H1 (cell line): ENCODE measurements around the gene BIN1. TPM values are rescaled to one million over a fixed set of nuclear protein-coding genes. Genes with fewer than 3 reads are reported as not detected.

Experiments
- CTCF ChIA-PET: fragments of 300-600 bp; sonication (Branson Sonifier 250); formaldehyde crosslinking; loops from one replicate; lab custom pipeline; 2021; ENCODE audit not compliant: partially characterized antibody; lab: Charles Lee
- POLR2A ChIA-PET: fragments of 300-600 bp; sonication (Branson Sonifier 250); formaldehyde crosslinking; loops from one replicate; lab custom pipeline; 2021; ENCODE audit warnings: inconsistent platforms; ENCODE audit not compliant: partially characterized antibody; lab: Charles Lee
- DNase-seq, 2 experiments: peaks; one replicate each; pipeline versions ENCODE4 v3.0.0 to v3.0.0-alpha.2; 2010 to 2022; ENCODE audit warnings: low spot score in 2 of 2, low read depth in 1 of 2, mixed read lengths in 1 of 2
- FAIRE-seq: peaks from 2 replicates; lab custom pipeline; 2011; peaks lifted over from hg19 to GRCh38; lab: Jason Lieb, UNC
- H2AFZ ChIP-seq: 2 replicates; pipeline ENCODE4 v1.8.1; 2012; ENCODE audit warnings: low read length, inconsistent platforms
- H2AK5ac ChIP-seq: 2 replicates; pipeline ENCODE4 v1.6.1; 2013; ENCODE audit warnings: low read depth, low read length
- H2BK120ac ChIP-seq: replicated peaks from 2 replicates; pipeline ENCODE3; 2013; ENCODE audit warnings: low read depth, low read length, inconsistent platforms
- H2BK12ac ChIP-seq: 2 replicates; pipeline ENCODE4 v1.6.1; 2013; ENCODE audit warnings: low read depth, low read length
- H2BK15ac ChIP-seq: 2 replicates; pipeline ENCODE4 v1.6.1; 2013; ENCODE audit warnings: low read length
- H2BK20ac ChIP-seq: 2 replicates; pipeline ENCODE4 v1.6.1; 2013; ENCODE audit warnings: low read length
- H2BK5ac ChIP-seq: 2 replicates; pipeline ENCODE4 v1.6.1; 2013; ENCODE audit warnings: low read depth, low read length
- H3K14ac ChIP-seq: 2 replicates; pipeline ENCODE4 v1.6.1; 2013; ENCODE audit warnings: inconsistent platforms; ENCODE audit not compliant: insufficient read length
- H3K18ac ChIP-seq: 2 replicates; pipeline ENCODE4 v1.6.1; 2013; ENCODE audit warnings: low read length; ENCODE audit errors: extremely low read depth
- H3K23ac ChIP-seq: 2 replicates; pipeline ENCODE4 v1.6.1; 2013; ENCODE audit warnings: inconsistent platforms; ENCODE audit not compliant: insufficient read length
- H3K23me2 ChIP-seq: 2 replicates; pipeline ENCODE4 v1.6.1; 2013; ENCODE audit warnings: low read depth, low read length
- H3K27ac ChIP-seq: 2 replicates; pipeline ENCODE4 v1.6.1; 2011; ENCODE audit warnings: low read depth, low read length, inconsistent platforms
- H3K27me3 ChIP-seq, 4 experiments: replicated peaks in 1 of 4; 1 replicate in 1 of 4; 2 replicates in 3 of 4; pipeline versions ENCODE4 v1.6.1 to v1.8.1; 2011 to 2013; ENCODE audit warnings: low read length in 3 of 4, mild to moderate bottlenecking in 3 of 4, inconsistent platforms in 2 of 4, mixed read lengths in 2 of 4, moderate library complexity in 1 of 4; ENCODE audit not compliant: control insufficient read depth in 3 of 4, insufficient read depth in 3 of 4; ENCODE audit errors: extremely low read depth in 1 of 4
- H3K36me3 ChIP-seq, 4 experiments: 2 replicates each; pipeline versions ENCODE4 v1.6.1 to v1.8.1; 2011 to 2013; ENCODE audit warnings: mild to moderate bottlenecking in 4 of 4, low read length in 3 of 4, moderate library complexity in 2 of 4, control low read depth in 1 of 4, inconsistent platforms in 1 of 4; ENCODE audit not compliant: insufficient read depth in 4 of 4, control insufficient read depth in 2 of 4
- H3K4ac ChIP-seq: replicated peaks from 2 replicates; pipeline ENCODE3; 2013; ENCODE audit warnings: low read length, low read depth, mixed read lengths, inconsistent platforms; ENCODE audit not compliant: insufficient read length
- H3K4me1 ChIP-seq, 4 experiments: replicated peaks in 1 of 4; 1 replicate in 1 of 4; 2 replicates in 3 of 4; pipeline versions ENCODE4 v1.6.1 to v1.8.1; 2011 to 2013; ENCODE audit warnings: low read length in 3 of 4, inconsistent platforms in 2 of 4, mixed read lengths in 1 of 4; ENCODE audit not compliant: insufficient read depth in 4 of 4, control insufficient read depth in 3 of 4
- H3K4me2 ChIP-seq, 2 experiments: 2 replicates each; pipeline versions ENCODE4 v1.6.1 to v1.8.1; 2011 to 2013; ENCODE audit warnings: low read depth in 2 of 2, low read length in 2 of 2, control low read depth in 1 of 2, inconsistent platforms in 1 of 2, mild to moderate bottlenecking in 1 of 2; ENCODE audit not compliant: insufficient read depth in 1 of 2
- H3K4me3 ChIP-seq, 4 experiments: fragments of 200-600, 300-600 bp in 1 of 4; sonication (generic), shearing (Covaris generic), sonication (Bioruptor Twin) in 1 of 4; 2 replicates each; pipeline versions ENCODE4 v1.5.1 to v1.8.1; 2011 to 2016; ENCODE audit warnings: low read length in 4 of 4, low read depth in 3 of 4, control low read depth in 2 of 4, inconsistent platforms in 2 of 4, mild to moderate bottlenecking in 2 of 4, mixed read lengths in 1 of 4, moderate library complexity in 1 of 4; ENCODE audit not compliant: insufficient read depth in 2 of 4; ENCODE audit errors: extremely low read depth in 1 of 4
- H3K56ac ChIP-seq: replicated peaks from 2 replicates; pipeline ENCODE3; 2013; ENCODE audit warnings: low read depth, mild to moderate bottlenecking, mixed read lengths, low read length, inconsistent platforms; ENCODE audit not compliant: insufficient read length
- H3K79me1 ChIP-seq: 2 replicates; pipeline ENCODE4 v1.6.1; 2013; ENCODE audit warnings: low read depth, low read length, control low read depth
- H3K79me2 ChIP-seq, 2 experiments: 2 replicates each; pipeline versions ENCODE4 v1.6.1 to v1.8.1; 2012 to 2013; ENCODE audit warnings: low read length in 2 of 2, mild to moderate bottlenecking in 2 of 2, inconsistent platforms in 1 of 2; ENCODE audit not compliant: insufficient read depth in 2 of 2, control insufficient read depth in 1 of 2
- H3K9ac ChIP-seq, 4 experiments: replicated peaks in 1 of 4; 1 replicate in 1 of 4; 2 replicates in 3 of 4; pipeline versions ENCODE4 v1.6.1 to v1.8.1; 2011 to 2013; ENCODE audit warnings: low read depth in 3 of 4, low read length in 3 of 4, control low read depth in 2 of 4, mild to moderate bottlenecking in 2 of 4, moderate library complexity in 2 of 4, inconsistent platforms in 1 of 4; ENCODE audit errors: extremely low read depth in 1 of 4
- H3K9me3 ChIP-seq, 2 experiments: 2 replicates each; pipeline versions ENCODE4 v1.6.1 to v1.8.1; 2012 to 2013; ENCODE audit warnings: mild to moderate bottlenecking in 2 of 2, moderate library complexity in 2 of 2, control low read depth in 1 of 2, inconsistent platforms in 1 of 2, low read depth in 1 of 2, low read length in 1 of 2, mixed read lengths in 1 of 2; ENCODE audit not compliant: insufficient read depth in 2 of 2
- H4K20me1 ChIP-seq, 2 experiments: replicated peaks in 1 of 2; 2 replicates each; pipeline versions ENCODE3 to v1.8.1; 2011 to 2013; ENCODE audit warnings: inconsistent platforms in 2 of 2, low read length in 2 of 2, mild to moderate bottlenecking in 1 of 2; ENCODE audit not compliant: insufficient read depth in 2 of 2, control insufficient read depth in 1 of 2
- H4K5ac ChIP-seq: 2 replicates; pipeline ENCODE4 v1.6.1; 2013; ENCODE audit warnings: low read length, low read depth, mixed read lengths, inconsistent platforms; ENCODE audit not compliant: insufficient read length
- H4K8ac ChIP-seq: 2 replicates; pipeline ENCODE4 v1.8.0; 2013; ENCODE audit warnings: mild to moderate bottlenecking, moderate library complexity, low read length, inconsistent platforms; ENCODE audit not compliant: insufficient read depth; ENCODE audit errors: extremely low read depth
- H4K91ac ChIP-seq: replicated peaks from 2 replicates; pipeline ENCODE3; 2013; ENCODE audit warnings: low read length, mixed read lengths, inconsistent platforms; ENCODE audit not compliant: insufficient read length
- SAP30 ChIP-seq: fragments of 300-600 bp; sonication (generic); IDR thresholded peaks from 2 replicates; pipeline ENCODE4 v1.7.1; 2012; ENCODE audit warnings: low read length, moderate library complexity, mild to moderate bottlenecking, inconsistent platforms; ENCODE audit not compliant: insufficient read depth, insufficient replicate concordance
- SUZ12 ChIP-seq: fragments of 200-600 bp; sonication (generic); IDR thresholded peaks from 2 replicates; pipeline ENCODE4 v1.6.1; 2012; ENCODE audit warnings: mild to moderate bottlenecking, inconsistent platforms, low read length, moderate library complexity, mixed read lengths
- WGBS, 2 experiments: shearing (Covaris generic) in 1 of 2; methylation state at CpG; one replicate each; pipeline versions ENCODE4 v1.1.6 to v1.1.7; 2013 to 2015; ENCODE audit warnings: low lambda C conversion rate in 2 of 2, mixed read lengths in 2 of 2, inconsistent platforms in 1 of 2, low coverage in 1 of 2, missing lambda C conversion rate in 1 of 2; ENCODE audit not compliant: insufficient replicate concordance in 2 of 2, insufficient coverage in 1 of 2, insufficient read length in 1 of 2; ENCODE audit errors: extremely low coverage in 1 of 2, missing lambda C conversion rate in 1 of 2; 5-methylcytosine and 5-hydroxymethylcytosine counted together
- polyA plus RNA-seq, 7 experiments: library from polyadenylated mRNA; depleted of rRNA in 3 of 7; stranded (reverse) in 5 of 7; unstranded in 2 of 7; fragments of >200 nt in 5 of 7; fragments of 200-250 nt in 2 of 7; gene quantifications; 1 replicate in 5 of 7; 2 replicates in 1 of 7; 4 replicates in 1 of 7; pipeline versions ENCODE4 v1.2.1 to v1.2.3, GENCODE V29; 2011 to 2013; ENCODE audit warnings: missing spikeins in 2 of 7, mixed read lengths in 2 of 7
- total RNA-seq: library from RNA; stranded (reverse); fragmentation: NEBNext Ultra II Directional; extraction: Animal tissue kit (Norgen Biotek cat#: 25700); gene quantifications from 2 replicates; pipeline ENCODE4 v1.2.1, GENCODE V29; 2021

The BIN1 gene
- total and polyA plus RNA-seq, 2 of the 8 experiments (the other 6 are each of a cell fraction or from before 2014, with no cell fraction given) = 23.6 to 35.6 TPM

- H3K9ac ChIP-seq = no peak overlapping the region
- no peak overlapping the region for H2BK5ac ChIP-seq
- no peak overlapping the region for H3K14ac ChIP-seq
- H3K4me3 ChIP-seq = no peak overlapping the region
- no peaks in the 10 kb centered on the region for H3K27me3 ChIP-seq
- H3K4ac ChIP-seq = no peak overlapping the region
- no peaks in the 10 kb centered on the region for H3K79me1 ChIP-seq
- whole genome bisulfite sequencing, 2 experiments = 95% methylated on average over 6 of the region's 6 CpGs; no CpG with 5 or more reads in 1 of the 2 experiments
- no peak overlapping the region for H2AK5ac ChIP-seq
- ChIA-PET POLR2A (interaction anchor here (1.4 kb wide), 1 partner anchor 43 kb away, joined by 3 read pairs; no protein-coding TSS in a partner anchor), CTCF (interaction anchor here (1.2 to 2.0 kb wide), 6 partner anchors 11 to 85 kb away, joined by 3 to 7 read pairs (median 4); no protein-coding TSS in a partner anchor)
- H2BK12ac ChIP-seq = no peak overlapping the region
- H3K4me1 ChIP-seq = peaks cover 0 to 8% (median 5%) of the 10 kb centered on the region in 4 experiments; a peak in 4 of 7 replicates
- no peak overlapping the region for H4K5ac ChIP-seq
- no peaks in the 10 kb centered on the region for H4K20me1 ChIP-seq
- no peak overlapping the region for H2BK20ac ChIP-seq
- TF ChIP-seq SAP30 (no peak), SUZ12 (no peak)
- no peaks in the 10 kb centered on the region for H3K36me3 ChIP-seq
- H3K23me2 ChIP-seq = no peaks in the 10 kb centered on the region
- H3K9me3 ChIP-seq = peaks cover 3 to 10% of the 10 kb centered on the region in 2 experiments; a peak in 2 of 4 replicates
- H3K18ac ChIP-seq = no peak overlapping the region
- no peak overlapping the region for H4K91ac ChIP-seq
- no peak overlapping the region for H2AFZ ChIP-seq
- H3K23ac ChIP-seq = no peak overlapping the region
- H3K4me2 ChIP-seq = no peak overlapping the region
- DNase-seq (no peak), FAIRE-seq (no peak)
- H2BK120ac ChIP-seq = no peak overlapping the region
- no peak overlapping the region for H2BK15ac ChIP-seq
- no peak overlapping the region for H3K56ac ChIP-seq
- H4K8ac ChIP-seq = no peak overlapping the region
- no peak overlapping the region for H3K27ac ChIP-seq
- no peaks in the 10 kb centered on the region for H3K79me2 ChIP-seq
Observed at GRCh38 chr2:127153691-127154158, 46.8 kb upstream of the BIN1 start.
